Activated CD4-positive, alpha-beta T cell treated with anti-CD3 and anti-CD28 coated beads, Interleukin-2, amount 50 U/mL, for 1 hour (primary cell): ENCODE data around the gene YPEL3.

Experiments
- DNase-seq: peaks from one replicate; pipeline ENCODE4 v3.0.0-alpha.2; 2020

The YPEL3 gene

DNA sequence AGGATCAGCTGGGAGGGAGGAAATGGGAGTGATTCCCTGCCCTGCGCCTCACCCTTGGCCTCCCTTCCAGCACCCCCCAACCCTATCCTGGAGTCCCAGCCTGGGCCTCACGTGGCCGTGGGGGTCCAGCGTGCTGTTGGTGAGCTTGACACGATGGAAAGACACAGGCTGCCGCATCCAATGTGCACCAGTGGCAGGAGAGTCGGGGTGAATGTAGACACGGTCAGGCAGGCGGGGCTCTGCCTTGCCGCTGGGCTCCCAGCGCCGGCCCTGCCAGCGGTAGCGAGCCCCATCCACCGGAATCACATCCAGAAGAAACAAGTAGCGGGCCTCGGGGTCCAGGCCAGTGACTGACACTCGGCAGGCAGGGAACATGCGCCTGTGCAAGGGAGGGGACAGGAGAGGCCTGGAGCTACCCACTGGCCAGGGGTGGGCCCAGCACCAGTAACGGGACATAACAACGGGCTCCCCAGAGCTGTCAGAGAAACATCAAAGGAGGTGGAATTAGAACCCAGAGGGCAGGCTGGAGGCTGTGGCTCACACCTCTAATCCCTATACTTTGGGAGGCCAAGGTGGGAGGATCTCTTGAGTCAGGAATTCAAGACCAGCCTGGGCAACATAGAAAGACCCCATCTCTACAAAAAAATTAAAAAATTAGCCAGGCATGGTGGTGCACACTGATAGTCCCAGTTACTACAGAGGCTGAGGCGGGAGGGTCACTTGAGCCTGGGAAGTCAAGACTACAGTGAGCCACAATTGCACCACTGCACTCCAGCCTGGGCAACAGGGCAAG, 7.0 kb downstream of the YPEL3 start:
- DNase-seq: no peak

GRCh38 chr16:30088237-30088831, 7.7 kb downstream of the YPEL3 start:
- DNase-seq: no peak

DNA sequence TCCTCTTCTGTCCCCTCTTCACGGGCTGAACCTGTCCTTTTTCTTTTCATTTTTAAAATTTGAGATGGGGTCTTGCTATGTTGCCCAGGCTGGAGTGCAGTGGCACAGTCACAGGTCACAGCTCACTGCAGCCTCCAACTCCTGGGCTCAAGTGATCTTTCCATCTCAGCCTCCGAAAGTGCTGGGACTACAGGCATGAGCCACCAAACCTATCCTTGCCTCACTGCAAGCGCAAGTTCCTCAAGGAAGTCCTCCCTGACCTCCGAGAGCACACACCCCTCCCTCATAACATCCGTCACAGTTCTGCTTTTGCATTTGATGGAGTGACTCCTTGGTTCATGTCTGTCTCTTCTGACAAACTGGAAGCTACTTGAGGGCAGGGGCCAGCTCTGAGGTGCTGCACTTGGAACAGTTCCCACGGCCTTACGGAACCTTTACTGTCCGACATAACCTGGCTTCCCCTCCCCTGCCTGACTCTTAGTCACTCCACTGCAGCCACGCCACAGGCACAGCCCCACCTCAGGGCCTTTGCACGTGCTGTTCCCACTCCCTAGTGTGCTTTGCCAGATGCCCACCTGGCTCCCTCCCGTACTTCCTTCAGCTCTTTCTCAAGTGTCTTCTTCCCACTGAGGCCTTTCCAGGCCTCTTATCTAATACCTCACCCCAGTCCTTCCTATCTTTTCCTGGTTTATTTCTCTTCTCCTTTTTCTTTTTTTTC, 8.7 kb downstream of the YPEL3 start:
- no peak for DNase-seq

DNA sequence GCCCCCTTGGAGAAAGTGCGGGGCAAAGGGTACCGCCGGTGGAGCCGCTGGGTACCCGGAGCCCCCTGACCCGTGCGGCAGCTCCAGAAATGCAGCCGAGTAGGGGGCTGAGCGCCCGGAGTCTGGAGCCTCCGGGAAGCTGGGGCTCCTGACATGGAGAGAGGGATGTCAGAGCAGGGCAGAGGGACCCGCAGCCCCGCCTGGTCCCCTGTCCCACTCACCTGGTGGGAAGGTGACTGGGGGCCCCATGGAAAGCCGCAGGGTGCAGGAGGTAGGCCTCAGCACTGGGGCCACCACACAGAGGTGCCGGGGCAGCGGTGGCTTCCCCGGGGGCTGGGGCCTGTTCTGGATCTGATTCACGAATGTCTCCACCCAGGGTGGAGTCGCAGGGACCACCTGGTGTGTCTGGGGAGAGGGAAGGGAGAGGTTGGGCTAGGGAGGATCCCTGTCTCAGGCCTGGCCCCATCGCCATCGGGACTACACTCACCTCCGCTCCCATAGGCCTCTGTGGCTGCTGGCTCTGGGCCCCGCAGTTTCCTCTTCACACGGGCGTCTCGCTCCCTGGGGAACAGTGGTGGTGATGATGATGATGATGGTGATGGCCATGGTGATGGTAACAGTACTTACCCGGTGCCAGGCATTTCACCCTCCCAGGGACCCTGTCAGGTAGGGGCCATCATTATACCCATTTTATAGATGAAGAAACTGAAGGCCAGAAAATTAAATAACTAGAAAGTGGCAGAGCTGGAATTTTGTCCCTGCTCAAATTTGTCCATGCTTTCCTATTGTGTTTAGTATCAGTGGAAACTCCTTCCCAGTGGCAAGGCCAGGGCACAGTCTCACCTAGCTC, 9.5 kb downstream of the YPEL3 start:
- DNase-seq: no peak

DNA sequence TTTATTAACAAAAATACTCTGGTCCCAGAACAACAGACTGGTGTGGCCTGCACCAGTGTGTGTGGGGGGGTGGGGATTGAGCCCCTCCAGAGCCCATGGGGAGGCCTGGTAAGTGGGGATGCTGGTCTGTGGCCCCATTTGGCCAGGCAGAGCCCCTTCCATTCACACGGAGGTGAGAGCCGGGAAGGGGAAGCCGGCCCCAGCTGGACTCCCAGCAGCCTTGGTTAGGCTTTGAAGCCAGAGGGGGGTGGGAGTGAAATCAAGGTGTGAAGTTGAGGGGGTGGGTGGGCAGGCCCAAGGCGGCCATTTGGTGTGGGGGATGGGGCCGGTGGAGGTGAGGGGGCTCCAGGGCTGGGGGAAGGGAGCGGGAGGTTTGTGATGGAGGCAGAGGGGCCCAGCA, 10.2 kb downstream of the YPEL3 start:
- no peak for DNase-seq

DNA sequence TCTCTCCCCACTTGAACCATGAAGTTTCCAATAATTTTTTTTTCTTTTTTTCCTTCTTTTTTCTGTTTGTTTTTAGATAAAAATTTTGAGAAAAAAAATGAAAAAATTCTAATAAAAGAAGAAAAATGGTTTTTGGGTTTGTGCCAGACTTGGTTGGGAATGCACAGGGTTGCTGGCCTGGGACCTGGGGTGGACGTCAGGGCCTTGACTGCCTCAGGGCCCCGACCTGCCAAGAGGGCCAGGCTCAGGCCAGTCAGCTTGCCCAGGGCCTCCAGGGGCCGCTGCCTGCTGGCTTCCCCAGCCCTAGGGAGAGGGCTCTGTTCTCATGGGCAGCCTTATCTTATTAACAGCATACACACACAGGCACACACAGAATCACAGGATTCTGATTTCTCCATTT, 10.8 kb downstream of the YPEL3 start:
- DNase-seq: no peak

- DNase-seq: no peak
These were observed 11.2 kb downstream of the YPEL3 start for GRCh38 chr16:30084816-30085159.

- DNase-seq: no peak
These were observed 11.8 kb downstream of the YPEL3 start for GRCh38 chr16:30084096-30084815.

- no peak for DNase-seq
These were observed 12.6 kb downstream of the YPEL3 start for GRCh38 chr16:30083216-30084055.

DNA sequence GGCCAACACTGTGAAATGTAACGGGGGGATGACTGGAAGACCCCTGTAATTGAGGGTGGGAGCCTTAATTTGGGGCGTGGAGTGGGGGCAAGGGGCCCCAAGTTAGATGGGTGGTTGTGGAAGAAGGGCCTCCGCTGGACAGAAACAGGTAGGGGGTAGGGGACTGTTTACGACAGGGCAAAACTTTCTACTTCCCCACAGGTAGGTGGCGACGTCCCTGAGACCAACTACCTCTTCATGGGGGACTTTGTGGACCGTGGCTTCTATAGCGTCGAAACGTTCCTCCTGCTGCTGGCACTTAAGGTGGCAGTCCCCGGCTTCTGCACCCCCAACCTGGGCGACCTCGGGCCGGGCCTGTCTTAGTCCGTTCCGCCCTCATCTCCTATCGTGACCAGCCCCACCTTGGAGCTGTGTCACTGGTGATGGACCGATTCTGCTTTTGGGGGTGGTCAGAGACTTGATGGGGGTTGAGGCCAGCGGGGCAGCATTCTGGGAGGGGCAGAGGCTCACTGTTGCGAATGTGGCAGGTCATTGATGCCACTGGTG, 13.4 kb downstream of the YPEL3 start:
- DNase-seq: no peak

- no peak for DNase-seq
These were observed 16.5 kb downstream of the YPEL3 start for GRCh38 chr16:30079480-30079879.

DNA sequence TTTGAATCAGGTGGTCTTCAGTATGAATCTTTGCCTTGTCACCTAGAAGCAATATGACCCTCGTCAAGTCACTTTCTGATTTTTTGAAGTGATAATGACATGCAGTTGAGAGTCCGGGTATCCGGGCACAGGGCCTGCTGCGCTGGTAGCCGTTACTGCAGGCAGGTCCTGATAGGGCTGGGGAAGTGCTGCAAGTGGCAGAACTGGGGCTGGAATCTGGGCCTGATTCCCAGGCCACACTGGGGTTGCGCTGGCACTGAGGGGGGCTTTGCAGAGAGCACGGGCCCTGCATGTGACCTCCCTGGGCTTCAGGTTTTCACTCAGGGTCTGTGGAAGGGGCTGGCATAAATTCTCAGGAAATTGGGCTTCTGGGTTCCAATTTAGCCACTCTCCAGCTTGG, 17.3 kb downstream of the YPEL3 start:
- no peak for DNase-seq

DNA sequence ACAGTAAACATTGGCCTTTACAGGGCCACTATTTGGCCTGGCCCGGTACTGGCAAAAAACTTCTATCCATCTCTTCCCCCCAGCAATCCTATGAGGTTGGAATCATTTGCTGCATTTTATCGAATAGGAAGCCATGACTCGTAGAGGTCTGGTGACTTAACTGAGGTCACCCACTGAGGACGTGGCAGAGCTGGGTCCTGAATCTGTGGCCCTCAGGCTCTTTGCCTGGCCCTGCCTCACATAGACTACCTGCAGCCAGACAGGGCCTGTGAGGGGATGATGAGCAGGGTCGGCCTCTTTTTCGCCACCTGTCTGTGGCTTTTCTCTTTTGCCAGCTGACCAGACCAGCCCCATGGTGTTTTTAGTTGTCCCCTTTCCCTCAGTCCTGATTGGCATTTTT, 18.4 kb downstream of the YPEL3 start:
- no peak for DNase-seq

DNA sequence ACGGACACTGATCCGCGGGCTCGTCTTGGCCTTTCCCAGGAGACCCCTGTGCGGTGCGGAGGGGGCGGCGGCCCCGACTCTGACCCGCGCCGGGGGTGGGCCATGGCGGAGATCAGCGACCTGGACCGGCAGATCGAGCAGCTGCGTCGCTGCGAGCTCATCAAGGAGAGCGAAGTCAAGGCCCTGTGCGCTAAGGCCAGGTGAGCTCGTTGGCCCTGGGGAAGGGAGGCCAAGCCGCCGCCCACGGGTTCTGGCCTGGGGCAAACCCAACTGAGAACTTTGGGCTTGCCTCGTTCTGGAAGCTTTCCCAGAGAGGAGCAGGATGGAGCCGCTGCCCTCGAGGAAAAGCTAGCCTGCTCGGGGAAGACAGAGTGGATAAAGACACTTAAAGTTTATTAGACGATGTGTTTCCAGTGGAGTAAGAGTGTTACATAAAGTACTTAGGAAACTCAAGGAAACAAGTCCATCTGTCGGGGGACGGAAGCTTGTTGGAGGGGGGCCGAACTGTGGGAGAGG, 19.7 kb downstream of the YPEL3 start:
- peak; percentile 25 for DNase-seq

DNA sequence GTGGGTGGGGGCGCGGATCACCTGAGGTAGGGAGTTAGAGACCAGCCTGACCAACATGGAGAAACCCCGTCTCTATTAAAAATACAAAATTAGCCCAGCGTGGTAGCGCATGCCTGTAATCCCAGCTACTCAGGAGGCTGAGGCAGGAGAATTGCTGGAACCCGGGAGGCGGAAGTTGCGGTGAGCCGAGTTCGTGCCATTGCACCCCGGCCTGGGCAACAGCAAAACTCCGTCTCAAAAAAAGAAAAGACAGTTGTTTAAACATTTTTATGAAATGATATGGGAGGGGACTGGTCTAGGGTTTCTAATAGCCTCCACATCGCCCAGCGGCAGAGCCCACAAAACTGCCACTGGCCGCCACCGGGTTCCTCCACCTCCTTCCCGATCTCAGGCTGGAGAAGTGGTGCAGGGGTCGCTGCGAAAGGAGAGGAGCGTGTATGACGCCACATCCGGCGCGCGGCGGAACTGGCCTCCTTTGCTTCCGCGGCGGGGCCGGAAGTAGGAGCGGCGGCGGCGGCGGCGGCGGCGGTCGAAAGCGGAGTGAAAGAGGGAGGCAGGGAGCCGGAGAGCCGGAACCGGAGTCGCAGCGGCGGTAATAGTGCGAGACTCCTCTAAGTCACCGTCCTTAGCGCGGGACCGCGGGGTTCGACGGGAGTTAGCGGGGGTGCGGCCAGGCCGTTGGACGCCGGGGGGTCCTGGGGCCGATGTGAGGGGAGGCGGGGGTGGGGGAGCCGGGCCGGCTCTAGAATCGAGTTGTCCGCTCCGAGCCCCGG, 20.3 kb downstream of the YPEL3 start, which contains the start of gene PPP4C:
Gene PPP4C (plus strand): TSS at position 492 of the 773 bp plus-strand sequence. CDS start 384 bp downstream, outside the sequence.
- DNase-seq: peak; percentile 85

DNA sequence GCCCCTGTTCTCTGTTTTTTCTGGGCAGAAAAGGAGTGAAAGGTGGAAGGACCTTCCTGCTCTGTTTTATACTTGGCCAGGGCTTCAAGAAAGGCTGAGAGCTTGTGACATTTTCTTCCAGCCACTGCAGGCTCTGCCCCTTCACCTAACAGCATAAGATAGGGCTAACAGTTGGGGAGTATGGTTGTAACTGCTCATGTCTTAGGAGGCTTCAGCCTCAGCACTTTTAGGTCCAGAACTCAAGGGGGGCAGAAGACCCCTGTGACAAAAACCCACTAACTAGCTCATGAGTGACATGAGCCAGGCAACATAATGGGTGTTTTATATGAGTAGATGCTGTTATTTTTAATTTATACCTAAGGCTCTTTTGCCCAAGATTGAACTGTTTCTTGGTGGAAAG, 25.5 kb downstream of the YPEL3 start:
- DNase-seq: no peak

DNA sequence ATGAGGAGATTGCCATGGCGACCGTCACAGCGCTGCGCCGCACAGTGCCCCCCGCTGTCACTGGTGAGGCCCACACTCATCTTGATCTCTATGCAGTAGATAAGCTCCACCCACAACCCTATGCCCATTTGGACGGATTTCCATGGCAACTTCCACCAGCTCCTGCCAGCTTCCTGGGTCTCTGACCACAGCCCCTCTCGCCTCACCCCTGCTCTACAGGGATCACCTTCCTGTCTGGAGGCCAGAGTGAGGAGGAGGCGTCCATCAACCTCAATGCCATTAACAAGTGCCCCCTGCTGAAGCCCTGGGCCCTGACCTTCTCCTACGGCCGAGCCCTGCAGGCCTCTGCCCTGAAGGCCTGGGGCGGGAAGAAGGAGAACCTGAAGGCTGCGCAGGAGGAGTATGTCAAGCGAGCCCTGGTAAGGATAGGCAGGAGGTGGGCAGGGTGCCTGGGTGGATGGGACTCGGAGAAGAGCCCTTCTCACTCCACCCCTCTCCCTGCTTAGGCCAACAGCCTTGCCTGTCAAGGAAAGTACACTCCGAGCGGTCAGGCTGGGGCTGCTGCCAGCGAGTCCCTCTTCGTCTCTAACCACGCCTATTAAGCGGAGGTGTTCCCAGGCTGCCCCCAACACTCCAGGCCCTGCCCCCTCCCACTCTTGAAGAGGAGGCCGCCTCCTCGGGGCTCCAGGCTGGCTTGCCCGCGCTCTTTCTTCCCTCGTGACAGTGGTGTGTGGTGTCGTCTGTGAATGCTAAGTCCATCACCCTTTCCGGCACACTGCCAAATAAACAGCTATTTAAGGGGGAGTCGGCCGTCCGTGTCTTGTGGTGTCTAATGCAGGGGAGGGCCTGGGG, 26.2 kb downstream of the YPEL3 start:
- no peak for DNase-seq

- peak; percentile 71 for DNase-seq
These were observed 27.0 kb downstream of the YPEL3 start for GRCh38 chr16:30068750-30069610.
